ENCODE measurements around the gene FHIT.

DNA sequence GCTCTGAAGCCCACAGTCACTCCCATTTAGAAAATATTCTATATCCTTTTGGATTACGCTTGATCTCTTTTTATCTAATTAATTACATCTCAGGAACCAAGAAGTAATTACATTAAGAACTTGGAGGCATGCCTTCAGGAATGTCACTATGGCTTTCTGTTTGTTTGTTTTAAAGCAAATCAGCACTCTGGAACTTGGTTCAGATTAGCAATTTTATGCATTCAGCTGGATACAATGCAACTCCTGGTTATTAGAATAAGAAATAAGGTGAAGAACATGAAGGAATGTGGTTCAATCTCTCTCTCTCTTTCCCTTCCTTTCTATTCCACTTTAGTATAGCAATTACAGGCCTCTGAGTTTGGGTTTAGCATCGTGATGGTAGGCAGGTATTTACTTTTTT, 235.8 kb downstream of the FHIT start:
- TF ChIP-seq EZH2phosphoT487 (IDR thresholded peaks at IDR 0.05; ENCODE audit: insufficient read depth, low read depth) = no peak
- TF ChIP-seq EZH2 (IDR thresholded peaks at IDR 0.05; ENCODE audit: insufficient read depth, poor library complexity, severe bottlenecking) = no peak

Measured in GM23248 (cell line).